ENCODE measurements around the gene STOM.

GRCh38 chr9:121298016-121298538, 72.0 kb downstream of the STOM start:
- TF ChIP-seq, protein P1, sequence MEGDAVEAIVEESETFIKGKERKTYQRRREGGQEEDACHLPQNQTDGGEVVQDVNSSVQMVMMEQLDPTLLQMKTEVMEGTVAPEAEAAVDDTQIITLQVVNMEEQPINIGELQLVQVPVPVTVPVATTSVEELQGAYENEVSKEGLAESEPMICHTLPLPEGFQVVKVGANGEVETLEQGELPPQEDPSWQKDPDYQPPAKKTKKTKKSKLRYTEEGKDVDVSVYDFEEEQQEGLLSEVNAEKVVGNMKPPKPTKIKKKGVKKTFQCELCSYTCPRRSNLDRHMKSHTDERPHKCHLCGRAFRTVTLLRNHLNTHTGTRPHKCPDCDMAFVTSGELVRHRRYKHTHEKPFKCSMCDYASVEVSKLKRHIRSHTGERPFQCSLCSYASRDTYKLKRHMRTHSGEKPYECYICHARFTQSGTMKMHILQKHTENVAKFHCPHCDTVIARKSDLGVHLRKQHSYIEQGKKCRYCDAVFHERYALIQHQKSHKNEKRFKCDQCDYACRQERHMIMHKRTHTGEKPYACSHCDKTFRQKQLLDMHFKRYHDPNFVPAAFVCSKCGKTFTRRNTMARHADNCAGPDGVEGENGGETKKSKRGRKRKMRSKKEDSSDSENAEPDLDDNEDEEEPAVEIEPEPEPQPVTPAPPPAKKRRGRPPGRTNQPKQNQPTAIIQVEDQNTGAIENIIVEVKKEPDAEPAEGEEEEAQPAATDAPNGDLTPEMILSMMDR (conservative IDR thresholded peaks at IDR 0.05), result no peak
- TF ChIP-seq ZFX (IDR thresholded peaks at IDR 0.05), result no peak

All from C4-2B (cell line).